ENCODE data around the gene FBP1. TPM values are rescaled to one million over a fixed set of nuclear protein-coding genes. Genes with fewer than 3 reads are reported as not detected.

FBP1 gene
- total RNA-seq, 2 donors from 2014 or later, result 3.6 to 4.1 TPM

DNA sequence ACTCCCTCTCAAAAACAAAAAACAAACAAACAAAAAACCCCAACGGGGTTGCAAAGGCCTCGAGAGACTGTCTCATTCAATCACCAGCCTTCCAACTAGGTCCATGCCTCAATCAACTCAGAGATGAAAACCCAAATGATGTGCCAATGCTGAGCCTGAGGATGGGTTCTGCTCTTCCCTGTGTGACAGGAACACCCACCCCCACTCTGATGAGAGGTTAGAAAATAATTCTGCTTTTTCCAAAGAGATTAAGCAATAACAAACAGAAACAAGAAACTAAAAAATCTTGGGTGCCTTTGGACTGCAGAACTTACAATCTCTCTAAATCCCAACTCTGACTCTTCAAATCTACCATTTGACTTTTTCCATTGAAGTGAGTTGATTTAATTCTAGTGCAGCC lies 25.5 kb upstream of the FBP1 start:
- no peaks in the 10 kb centered on the region for H3K9me3 ChIP-seq
- H3K27ac ChIP-seq, result no peak overlapping the region
- TF ChIP-seq, protein P1, sequence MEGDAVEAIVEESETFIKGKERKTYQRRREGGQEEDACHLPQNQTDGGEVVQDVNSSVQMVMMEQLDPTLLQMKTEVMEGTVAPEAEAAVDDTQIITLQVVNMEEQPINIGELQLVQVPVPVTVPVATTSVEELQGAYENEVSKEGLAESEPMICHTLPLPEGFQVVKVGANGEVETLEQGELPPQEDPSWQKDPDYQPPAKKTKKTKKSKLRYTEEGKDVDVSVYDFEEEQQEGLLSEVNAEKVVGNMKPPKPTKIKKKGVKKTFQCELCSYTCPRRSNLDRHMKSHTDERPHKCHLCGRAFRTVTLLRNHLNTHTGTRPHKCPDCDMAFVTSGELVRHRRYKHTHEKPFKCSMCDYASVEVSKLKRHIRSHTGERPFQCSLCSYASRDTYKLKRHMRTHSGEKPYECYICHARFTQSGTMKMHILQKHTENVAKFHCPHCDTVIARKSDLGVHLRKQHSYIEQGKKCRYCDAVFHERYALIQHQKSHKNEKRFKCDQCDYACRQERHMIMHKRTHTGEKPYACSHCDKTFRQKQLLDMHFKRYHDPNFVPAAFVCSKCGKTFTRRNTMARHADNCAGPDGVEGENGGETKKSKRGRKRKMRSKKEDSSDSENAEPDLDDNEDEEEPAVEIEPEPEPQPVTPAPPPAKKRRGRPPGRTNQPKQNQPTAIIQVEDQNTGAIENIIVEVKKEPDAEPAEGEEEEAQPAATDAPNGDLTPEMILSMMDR (IDR thresholded peaks at IDR 0.05), result no peak
- H3K4me1 ChIP-seq, result peaks cover 0 to 9% of the 10 kb centered on the region in 2 donors
- no peak overlapping the region for H3K4me3 ChIP-seq
- no peaks in the 10 kb centered on the region for H3K27me3 ChIP-seq
- no peaks in the 10 kb centered on the region for H3K36me3 ChIP-seq
- DNase-seq (ENCODE audit: low spot score), result no peak

DNA sequence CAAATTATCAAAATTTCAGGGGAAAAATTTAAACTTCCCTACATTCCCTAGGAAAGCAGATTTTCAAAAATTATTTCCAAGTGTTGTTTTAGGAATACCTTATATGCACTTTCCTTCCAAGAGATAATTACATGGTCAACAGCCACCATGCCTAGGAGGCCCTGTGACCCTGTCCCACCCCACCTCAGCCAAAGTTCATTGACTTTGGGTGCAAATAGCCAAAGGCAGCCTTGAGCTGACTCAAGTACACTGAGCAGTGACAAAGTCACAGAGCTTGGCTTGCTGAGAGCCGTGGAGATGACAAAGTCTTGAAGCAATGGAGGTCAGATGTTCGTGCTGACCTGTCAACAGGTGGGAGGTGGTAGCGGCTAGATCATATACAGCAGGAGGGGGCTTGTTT lies 24.3 kb upstream of the FBP1 start:
- Histone ChIP-seq H3K36me3 (no peaks in the 10 kb centered on the region), H3K27ac (no peak overlapping the region), H3K27me3 (no peaks in the 10 kb centered on the region), H3K4me3 (no peak overlapping the region), H3K9me3 (no peaks in the 10 kb centered on the region), H3K4me1 (peaks cover 0 to under 1% of the 10 kb centered on the region in 2 donors)
- TF ChIP-seq, protein P1 (IDR thresholded peaks at IDR 0.05), result no peak
- DNase-seq (ENCODE audit: low spot score), result no peak

- H3K27me3 ChIP-seq, result no peaks in the 10 kb centered on the region
These were observed 23.8 kb upstream of the FBP1 start for GRCh38 chr9:94663140-94663539.

DNA sequence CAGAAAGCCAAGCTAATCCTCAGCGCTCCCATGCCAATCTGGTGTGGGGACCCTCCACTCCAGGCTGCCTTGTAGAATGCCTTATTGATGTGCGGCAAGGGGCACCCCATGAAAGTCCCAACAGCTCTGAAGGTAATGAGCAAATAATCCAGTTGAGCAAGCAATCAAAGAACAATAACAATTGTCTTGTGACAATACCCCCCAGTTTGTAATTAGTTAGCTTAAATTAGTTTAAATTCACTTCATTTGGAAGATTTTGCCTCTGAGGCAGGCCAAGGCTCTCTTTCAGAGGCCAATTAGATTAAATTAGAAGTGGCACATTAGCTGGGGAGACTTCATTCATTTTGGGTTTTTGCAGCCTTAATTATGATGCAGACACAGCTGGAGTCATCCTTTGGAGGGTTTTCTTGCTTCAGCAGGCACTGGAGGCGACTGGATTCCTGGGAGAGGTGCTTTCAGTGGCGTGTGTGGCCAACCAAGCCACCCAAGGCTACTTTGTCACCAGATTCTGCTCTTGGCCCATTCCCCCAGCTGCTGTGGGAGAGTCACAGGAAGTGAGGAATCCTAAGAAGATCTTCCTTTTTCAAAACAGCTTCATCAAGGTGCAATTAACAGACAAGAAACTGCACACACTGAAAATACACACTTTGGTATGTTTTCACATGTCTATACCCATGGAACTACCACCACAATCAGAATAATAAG lies 17.9 kb upstream of the FBP1 start:
- Histone ChIP-seq H3K27ac (no peak overlapping the region), H3K27me3 (no peaks in the 10 kb centered on the region), H3K4me3 (no peak overlapping the region), H3K36me3 (no peaks in the 10 kb centered on the region), H3K4me1 (no peaks in the 10 kb centered on the region), H3K9me3 (no peaks in the 10 kb centered on the region)
- TF ChIP-seq, protein P1 (IDR thresholded peaks at IDR 0.05), result no peak
- no peak for DNase-seq (ENCODE audit: low spot score)

More at GRCh38 chr9:94663140-94663539, 23.8 kb upstream of the FBP1 start:
- Histone ChIP-seq H3K4me3 (no peak overlapping the region), H3K9me3 (no peaks in the 10 kb centered on the region), H3K27ac (no peak overlapping the region), H3K4me1 (no peaks in the 10 kb centered on the region), H3K36me3 (no peaks in the 10 kb centered on the region)
- DNase-seq (ENCODE audit: low spot score), result no peak
- TF ChIP-seq, protein P1 (IDR thresholded peaks at IDR 0.05), result no peak

- no peak overlapping the region for H3K4me3 ChIP-seq
- H3K9me3 ChIP-seq, result no peaks in the 10 kb centered on the region
- no peak for DNase-seq (ENCODE audit: low spot score)
- no peaks in the 10 kb centered on the region for H3K4me1 ChIP-seq
- no peak overlapping the region for H3K27ac ChIP-seq
- H3K36me3 ChIP-seq, result no peaks in the 10 kb centered on the region
- no peaks in the 10 kb centered on the region for H3K27me3 ChIP-seq
- TF ChIP-seq, protein P1 (IDR thresholded peaks at IDR 0.05), result no peak
These were observed 16.9 kb upstream of the FBP1 start for GRCh38 chr9:94656200-94656599.

GRCh38 chr9:94655739-94656138 lies 16.4 kb upstream of the FBP1 start:
- H3K9me3 ChIP-seq, result no peaks in the 10 kb centered on the region
- no peaks in the 10 kb centered on the region for H3K36me3 ChIP-seq
- TF ChIP-seq, protein P1 (IDR thresholded peaks at IDR 0.05), result no peak
- DNase-seq (ENCODE audit: low spot score), result no peak
- H3K4me1 ChIP-seq, result no peaks in the 10 kb centered on the region
- no peak overlapping the region for H3K4me3 ChIP-seq
- H3K27ac ChIP-seq, result no peak overlapping the region
- H3K27me3 ChIP-seq, result no peaks in the 10 kb centered on the region
